CD4-positive, alpha-beta T cell treated with Interleukin-15 for 1 hour (primary cell): ENCODE measurements around the gene CMPK1.
A peak's percentile ranks its signal among the peaks of the same experiment; 100 is the strongest.
"Not testable (repeated sequence)": the region's sequence is repeated elsewhere in the genome, so short reads cannot be mapped to it uniquely, and the experiment has no call there.

Experiments
- DNase-seq: peaks from one replicate; pipeline ENCODE4 v3.0.0-alpha.2; 2020

The CMPK1 gene

DNA sequence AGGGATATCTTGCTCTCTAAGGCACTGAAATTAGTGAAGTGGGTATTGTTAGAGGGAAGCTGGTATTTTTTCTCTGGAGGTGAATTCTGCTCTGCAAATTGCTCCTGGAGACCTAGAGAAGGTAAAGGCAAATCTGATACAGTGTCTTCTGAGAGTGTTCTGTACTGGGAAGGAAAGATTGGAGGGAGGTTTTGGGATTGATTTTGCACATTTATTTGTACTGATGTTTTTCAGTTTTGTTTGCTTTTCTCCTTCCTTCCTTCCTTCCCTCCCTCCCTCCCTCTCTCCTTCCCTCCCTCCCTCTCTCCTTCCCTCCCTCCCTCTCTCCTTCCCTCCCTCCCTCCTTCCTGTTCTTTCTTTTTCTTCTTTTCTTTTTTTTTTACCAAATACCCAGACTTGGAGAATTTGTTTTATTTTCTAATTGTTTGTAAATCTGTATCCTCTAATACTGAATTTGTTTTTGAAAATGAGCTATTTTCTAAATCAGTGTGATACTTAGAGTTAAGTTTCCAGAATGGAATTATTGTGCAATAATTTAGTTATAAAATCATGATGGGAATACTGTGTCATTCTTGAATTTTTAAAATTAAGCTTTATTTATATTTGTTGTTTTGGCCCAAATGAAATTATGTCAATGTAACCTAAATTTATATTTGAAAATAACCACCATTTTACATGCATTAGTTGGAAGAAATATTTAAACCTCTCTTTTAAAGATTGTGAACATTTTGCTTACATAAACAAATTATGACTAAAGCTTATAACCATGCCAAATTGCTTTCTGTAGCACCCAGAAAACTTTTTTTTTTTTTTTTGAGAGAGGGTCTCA lies 4.9 kb downstream of the CMPK1 start:
- DNase-seq: no peak

DNA sequence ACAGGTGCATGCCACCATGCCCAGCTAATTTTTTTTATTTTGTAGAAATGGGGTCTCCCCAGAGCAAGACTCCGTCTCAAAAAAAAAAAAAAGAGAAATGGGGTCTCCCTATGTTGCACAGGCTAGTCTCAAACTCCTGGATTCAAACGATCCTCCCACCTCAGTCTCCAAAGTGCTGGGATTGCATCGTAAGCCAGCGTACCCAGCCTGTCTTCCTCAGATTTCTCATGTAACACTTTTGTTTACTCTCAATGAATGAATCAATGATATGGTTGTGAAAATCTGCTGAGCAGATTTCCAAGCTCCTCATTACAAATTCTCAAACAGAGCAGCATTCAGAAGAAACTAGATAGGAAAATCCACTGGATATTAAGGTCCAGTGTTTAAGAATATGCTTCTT lies 6.6 kb downstream of the CMPK1 start:
- no peak for DNase-seq

DNA sequence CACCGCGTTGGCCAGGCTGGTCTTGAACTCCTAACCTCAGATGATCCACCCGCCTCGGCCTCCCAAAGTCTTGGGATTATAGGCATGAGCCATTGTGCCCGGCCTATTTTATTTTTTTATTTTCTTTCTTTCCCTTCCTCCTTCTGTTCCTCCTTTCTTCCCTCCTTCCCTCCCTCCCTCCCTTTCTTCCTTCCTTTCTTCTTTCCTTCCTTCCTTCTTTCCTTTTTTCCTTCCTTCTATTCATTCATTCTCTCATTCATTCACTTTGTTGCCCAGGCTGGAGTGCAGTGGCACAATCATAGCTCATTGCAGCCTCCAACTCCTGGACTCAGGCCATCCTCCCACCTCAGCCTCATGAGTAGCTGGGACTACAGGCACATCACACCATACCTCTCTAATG lies 13.4 kb downstream of the CMPK1 start:
- not testable (repeated sequence) for DNase-seq

DNA sequence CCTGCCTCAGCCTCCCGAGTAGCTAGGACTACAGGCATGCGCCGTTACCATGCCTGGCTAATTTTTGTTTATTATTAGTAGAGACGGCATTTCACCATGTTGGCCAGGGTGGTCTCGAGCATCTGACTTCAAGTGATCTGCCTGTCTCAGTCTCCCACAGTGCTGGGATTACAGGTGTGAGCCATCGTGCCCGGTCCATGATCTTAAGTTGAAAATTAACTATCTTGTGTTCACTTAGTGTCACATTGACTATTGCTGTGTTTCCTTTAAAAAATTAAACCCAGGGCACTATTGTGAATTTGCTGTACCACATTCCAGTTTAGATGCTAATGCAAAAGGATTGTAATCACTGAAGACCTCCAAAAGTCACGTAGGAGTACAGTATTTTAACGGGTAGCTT lies 14.1 kb downstream of the CMPK1 start:
- no peak for DNase-seq

DNA sequence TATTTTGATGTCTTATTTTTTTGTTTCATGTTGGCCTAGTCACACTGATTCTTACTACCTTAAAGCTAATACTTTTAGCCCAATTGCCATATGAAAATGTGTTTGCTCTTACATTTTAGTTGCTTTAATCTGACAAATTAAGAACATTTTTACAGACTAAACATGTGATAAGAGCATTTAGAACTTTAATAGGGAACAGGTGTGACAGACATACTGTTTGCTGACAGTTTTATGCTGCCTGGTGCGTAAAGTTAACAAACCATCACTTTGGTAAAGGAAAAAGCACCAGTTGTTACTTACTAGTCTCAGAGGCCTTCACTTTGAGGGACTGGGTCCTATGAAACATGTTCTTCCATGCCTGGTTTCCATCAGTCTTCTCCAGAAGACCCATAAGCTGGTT lies 14.7 kb downstream of the CMPK1 start:
- no peak for DNase-seq

DNA sequence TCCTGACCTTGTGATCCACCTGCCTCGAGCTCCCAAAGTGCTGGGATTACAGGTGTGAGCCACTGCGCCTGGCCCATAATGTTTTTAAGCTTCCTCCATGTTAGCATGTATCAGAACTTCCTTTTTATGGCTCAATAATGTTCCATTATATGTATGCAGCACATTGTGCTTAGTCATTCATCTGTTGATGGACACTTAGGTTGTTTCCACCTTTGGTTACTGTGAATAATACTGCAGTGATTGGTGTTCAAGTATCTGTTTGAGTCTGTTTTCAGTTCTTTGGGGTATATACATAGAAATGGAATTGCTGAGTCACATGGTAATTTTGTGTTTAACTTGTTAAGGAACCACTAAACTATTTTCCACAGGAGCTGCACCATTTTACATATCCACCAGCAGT lies 17.7 kb downstream of the CMPK1 start:
- DNase-seq: no peak

DNA sequence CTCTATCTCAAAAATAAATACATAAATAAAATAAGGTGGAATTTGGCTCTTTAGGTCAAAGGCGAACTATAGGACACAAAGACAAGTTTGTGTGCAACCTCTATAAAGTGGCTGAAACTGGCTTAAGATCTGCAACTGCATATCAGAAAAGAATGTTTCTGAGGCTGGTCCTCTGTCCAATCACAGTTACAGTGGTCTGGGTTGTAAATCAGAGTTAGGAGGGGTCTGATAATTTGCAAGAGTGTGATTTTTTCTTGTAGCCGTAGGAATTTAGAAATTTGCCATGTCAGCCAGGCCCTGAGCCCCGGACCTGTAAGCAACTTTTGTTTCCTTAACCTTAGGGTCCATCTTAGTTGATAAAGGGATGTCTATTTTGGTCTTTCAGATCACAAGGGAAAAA lies 27.8 kb downstream of the CMPK1 start:
- DNase-seq: no peak

DNA sequence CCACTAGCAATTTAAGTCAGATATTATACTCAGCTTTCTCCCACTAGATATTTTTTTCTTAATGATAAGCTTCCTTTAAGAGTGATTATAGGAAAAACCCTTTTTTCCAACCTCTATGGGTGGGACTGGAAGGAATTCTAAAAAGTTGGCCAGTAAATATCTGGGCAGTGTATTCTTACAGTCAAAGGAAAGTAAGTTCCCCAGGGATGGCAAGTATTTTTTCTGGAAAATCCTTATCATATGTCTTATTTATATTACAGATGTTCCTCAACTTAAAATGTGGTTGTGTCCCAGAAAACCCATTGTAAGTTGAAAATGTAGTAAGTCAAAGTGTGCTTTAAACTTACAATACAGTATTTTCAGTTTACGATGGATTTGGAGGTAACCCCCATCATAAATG lies 29.2 kb downstream of the CMPK1 start:
- DNase-seq: no peak

DNA sequence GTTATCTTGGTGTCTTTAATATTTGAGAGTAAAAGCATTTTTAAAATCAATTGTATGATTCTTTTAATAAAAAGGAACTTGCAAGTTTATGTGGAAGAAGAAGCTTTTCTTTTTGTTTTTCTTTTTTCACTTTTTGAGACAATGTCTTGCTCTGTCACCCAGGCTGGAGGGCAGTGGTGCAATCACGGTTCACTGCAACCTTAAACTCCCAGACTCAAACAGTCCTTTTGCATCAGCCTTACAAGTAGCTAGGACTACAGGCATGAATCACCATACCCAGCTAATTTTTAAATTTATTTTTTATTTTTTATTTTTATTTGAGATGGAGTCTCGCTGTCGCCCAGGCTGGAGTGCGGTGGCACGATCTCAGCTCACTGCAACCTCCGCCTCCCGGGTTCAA lies 34.1 kb downstream of the CMPK1 start:
- DNase-seq: no peak

DNA sequence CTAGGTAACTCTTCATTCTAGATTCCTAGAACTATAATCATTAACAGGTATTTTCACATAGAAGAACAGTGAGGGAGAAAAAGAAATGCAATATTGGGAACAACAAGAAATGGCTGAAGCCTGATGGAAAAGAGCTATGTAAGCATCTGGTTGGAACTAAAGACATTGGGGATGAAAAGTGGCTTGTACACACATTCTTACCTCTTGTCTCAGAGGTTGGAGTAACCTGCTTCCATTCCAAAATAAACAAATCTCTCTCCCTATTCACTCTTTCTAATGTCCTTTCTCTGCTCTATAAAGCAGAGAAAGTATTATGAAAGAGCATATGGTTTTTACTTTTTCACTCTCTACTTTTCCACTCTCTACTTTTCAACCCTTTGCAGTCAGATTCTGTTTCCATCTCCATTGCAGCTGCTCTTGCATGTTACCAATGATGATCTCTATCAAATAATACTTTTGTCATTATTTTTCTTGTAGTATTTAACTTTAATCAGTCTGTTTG lies 37.5 kb downstream of the CMPK1 start:
- DNase-seq: no peak

DNA sequence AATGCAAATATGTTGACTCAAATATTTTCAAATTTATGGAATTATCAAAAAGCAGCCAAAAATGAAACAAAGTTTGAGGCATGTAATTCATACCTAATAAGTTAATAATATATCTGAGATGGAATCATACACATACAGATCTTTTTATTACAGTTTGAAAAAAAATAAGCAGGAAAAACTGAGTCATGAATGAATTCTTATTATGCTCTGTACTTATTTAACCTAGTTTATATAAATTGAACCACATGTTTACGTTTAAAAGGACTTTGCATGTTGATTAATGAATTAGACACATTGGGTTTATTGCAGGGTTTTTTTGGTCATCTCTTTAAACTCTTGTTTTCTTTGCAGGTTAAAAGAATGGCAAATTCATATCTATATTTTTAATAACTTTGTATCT lies 40.9 kb downstream of the CMPK1 start:
- no peak for DNase-seq

DNA sequence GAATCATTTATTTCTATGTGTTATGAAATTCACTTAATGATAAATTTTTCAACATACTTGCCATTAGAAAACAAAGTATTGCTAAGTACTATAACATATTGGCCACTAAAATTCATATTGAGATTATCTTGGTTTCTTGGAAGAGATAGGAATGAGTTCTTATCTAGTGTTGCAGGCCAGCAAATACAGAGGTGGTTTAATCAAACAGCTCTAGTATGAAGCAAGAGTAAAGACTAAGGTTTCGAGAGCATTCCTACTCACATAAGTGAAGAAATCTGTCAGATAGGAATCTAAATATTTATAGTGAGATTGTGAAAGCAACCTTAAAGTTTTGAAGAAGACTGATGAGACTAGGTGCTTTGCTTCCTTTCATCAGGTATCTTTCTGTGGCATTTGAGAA lies 44.6 kb downstream of the CMPK1 start:
- DNase-seq: no peak

DNA sequence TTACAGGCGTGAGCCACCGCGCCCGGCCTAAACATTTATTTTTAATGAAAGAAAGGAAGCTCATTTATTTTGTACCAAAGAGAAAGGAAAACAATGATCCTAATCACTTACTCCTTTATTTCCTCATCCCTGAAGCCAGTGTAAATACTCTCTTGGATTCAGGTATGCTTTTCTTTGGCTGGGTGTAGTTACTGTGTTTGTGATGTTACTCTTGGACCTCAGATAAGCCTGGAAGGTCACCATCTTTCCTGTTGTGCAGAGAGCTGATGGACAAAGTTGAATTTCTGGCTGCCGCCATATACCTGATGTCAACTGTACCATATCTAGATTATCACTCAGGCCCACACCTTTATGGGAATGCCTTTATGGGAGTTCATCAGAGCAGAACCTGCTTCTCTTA lies 47.1 kb downstream of the CMPK1 start:
- no peak for DNase-seq

DNA sequence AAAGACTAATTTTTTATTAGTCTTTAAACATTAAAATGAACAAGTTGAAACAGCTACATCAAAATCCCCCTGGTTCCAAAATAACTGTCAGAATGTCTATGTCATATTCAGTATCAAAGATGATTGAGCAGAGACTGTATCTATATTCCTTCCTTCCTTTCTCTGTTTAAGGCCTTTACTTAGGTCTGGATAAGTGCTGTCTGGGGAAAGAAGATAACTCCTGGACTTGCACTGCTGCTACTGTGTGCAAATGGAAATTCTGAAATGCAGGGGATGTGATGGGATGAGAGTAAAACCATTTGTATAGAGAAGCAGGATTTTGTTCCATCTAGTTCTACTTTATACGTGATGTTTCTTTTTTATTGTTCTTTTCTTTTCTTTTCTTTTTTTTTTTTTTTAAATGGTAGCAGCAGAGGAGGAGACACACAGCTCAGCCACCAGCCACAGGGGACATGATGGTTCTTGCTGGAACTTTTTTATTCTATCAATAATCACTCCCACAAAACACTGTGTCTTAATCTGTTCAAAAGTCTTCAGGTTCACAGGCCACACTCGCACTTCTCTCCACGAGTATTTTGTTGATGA lies 48.9 kb downstream of the CMPK1 start:
- no peak for DNase-seq

DNA sequence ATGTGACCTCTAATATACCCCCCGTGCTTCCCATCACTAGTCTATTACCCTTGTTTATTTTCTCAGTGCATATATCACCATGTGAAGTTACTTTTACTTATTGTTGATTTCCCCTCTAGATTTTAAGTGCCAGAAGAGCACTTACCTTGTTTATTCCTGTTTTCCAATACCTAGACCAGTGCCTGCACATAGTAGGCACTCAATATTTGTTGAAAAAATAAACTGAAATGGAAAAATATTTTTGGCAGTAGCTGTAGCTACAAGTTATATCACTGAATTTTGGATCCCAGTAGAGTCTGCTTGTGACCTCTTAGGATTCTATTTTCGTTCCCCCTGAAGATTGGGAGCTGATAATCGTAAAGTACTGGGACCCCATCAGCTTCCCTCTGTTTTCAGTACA lies 50.5 kb downstream of the CMPK1 start:
- no peak for DNase-seq

DNA sequence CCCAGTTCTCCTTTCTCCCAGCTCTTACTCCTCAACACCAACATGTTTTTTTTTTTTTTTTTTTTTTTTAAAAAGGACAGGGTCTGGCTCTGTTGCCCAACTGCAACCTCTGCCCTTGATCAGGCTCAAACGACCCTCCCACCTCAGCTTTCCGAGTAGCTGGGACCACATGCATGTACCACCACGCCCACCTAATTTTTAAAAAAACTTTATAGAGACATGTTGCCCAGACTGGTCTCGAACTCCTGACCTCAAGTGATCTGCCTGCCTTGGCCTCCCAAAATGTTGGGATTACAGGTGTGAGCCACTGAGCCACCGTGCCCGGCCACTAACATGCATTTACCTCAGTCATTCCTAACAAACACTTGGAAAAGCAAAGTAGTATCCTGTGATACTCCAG lies 51.4 kb downstream of the CMPK1 start:
- DNase-seq: no peak

DNA sequence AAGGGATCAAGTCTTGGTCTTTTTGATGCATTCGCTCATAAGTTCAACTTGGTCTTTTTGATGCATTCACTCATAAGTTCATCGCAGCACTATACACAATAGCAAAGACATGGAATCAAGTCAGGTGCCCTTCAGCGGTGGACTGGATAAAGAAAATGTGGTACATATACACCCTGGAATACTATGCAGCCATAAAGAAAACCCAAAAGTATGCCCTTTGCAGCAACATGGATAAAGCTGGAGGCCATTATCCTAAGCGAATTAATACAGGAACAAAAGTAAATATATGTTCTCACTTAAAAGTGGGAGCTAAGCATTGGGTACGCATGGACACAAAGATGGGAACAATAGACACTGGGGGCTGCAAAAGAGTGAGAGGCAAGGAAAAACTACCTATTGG lies 52.7 kb downstream of the CMPK1 start:
- no peak for DNase-seq

DNA sequence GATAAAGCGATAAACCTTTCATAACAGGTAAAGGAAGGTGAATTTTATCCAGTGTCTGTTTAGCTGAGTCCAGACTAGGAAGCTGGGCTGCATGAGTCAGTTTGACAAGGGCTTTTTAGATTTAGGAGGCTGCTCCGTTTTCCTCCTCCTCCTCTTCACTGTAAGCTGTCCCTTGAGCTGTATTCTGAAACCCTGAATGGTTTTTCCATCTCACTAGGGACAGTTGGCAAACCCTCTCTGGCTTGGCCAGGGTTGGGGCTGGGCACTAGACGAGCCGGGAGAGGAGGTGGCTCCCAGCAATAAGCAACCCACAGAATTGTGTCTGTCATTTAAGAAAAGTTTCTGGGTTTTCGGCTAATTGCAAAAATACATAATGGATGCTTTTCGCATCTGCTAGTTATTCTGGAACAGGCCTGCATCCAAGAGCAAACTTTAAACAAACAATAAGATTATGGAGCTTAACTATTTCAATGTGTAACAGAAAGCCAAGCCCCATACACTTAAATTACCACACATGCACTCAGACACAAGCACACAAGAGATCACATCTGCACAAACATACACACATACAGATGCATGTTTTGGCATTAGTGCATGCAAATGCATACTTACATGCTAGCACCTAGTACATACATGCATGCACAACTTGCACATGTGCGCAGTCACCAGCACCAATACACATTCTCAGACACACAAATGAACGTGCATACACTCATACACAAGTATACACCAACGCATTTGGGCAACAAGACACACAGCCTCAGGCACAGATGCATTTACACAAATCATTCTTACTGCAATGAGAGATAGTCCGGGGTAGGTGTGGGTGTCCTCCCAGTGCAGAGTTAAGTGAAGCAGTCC lies 54.7 kb downstream of the CMPK1 start:
- DNase-seq: no peak

DNA sequence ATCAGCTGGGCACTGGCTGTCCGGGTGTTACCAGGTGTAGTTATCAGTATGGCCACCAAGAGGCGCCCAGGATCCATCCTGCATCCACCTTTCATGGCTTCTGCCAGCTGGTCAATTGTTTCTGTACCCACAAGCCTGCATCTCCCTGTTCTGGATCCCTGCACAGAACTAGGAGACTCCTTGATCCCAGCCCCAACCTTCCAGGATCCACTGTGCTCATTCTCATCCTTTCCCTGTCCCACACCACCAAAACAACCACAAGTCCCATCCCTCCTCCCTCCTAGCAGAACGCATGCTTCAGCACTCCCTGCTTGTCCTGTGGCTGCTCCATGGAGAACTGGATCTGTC lies 55.3 kb downstream of the CMPK1 start:
- DNase-seq: peak; percentile 23

DNA sequence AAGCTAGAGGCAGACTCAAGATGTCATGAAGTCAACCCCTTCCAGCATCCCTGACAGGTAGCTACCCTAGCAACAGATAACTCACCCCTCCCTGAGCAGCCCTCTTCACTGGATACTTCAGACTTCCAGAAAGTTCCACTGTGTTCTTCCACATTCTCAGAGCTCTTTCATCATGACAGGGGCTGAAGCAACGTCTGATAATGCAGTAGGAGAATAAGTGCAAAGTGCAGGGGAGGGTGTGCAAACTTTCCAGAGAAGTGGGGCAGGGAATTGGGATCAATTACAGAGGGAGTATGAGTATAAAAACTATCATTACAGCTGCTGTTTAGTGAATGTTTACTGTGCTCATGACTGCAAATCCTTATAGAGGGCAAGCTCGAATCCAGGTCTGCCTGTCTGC lies 56.1 kb downstream of the CMPK1 start:
- DNase-seq: no peak

DNA sequence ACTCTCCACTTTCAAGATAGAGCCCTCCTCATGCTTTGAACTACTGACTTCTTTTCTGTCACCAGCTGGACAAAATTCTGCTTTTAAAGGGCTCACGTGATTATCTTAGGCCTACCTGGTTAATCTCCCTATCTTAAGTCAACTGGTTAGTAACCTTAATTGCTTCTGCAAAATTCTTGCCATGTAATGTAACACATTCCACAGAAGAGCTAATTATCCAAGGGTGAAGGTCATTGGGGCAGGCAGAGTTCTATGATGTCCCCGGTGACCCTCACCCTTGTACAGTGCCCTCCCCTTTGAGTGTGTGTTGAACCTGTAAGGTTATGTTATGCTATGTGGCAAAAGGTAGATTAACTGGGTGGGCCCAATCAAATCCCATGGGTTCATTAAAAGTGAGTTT lies 57.3 kb downstream of the CMPK1 start:
- no peak for DNase-seq

DNA sequence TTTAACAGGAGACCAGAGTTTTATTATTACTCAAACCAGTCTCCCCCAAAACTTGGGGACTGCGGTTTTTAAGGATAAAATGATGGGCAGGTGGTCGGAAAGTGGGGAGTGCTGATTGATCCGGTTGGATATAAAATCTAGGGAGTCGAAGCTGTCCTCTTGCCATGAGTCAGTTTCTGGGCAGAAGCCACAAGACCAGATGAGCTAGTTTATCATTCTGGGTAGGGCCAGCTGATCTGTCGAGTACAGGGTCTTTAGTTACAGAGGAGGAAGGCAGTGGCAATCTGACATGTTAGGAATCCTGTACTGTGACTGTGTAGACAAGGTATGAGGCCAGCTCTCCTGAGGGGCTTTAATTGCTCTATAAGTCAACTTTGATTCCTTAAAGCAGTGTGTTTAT lies 59.6 kb downstream of the CMPK1 start:
- no peak for DNase-seq

DNA sequence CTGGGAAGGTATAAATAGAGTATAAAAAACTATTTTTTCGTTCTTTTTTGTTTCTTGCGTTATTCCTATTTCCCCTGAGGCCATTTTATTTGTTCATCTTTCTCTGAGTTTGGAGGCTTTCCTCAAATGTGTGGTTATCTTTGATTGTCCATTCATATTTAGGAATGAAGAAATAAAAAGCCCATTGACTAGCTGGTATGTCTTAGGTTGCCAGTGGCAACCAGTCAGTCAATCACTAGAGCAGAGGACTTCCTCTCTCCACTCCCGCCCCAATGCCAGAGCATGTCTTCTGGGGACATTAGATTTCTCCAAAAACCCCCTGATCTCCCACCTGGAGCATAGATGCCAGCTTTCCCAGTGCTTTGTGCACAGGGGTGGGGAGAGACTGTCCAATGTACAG lies 61.8 kb downstream of the CMPK1 start:
- no peak for DNase-seq

DNA sequence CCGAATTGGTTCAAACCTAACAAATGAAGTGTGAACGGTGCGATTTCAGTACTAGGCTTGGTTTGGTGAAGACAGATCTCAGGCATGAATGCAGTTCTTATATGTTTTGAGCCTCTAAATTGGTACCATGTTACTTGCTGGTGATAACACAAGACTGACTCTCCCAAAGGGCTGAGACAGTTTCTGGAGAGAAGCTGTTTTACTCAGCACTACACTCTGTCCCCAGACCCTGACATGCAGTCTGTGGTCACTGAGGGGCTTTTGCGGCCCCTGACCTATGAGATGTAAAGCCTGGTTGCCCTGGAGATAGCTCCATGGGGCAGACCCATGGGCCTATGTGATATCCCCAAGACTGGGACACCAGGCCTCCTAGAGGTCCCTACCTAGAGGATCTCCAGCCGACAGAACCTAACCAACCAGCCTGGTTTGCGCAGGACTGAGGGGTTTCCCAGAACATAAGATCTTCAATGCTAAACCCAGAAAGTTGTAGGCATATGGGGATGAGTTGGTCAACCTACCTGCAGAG lies 63.1 kb downstream of the CMPK1 start:
- DNase-seq: no peak
